HepG2 (cell line): Measurements from ENCODE around the gene ZNF230. TPM values are rescaled to one million over a fixed set of nuclear protein-coding genes. Genes with fewer than 3 reads are reported as not detected.

Experiments
- ATAC-seq: fragments of 200-7000 bp; cut with Tn5 transposase; 3 replicates; pipeline ENCODE4 v1.9.1; 2020; ENCODE audit warnings: mild to moderate bottlenecking, moderate library complexity
- BruUV-seq: library from RNA; stranded (reverse); fragments of 400-500 nt; replicated peaks from 2 replicates; lab custom pipeline; 2021; lab: Mats Ljungman, UMichigan
- CTCF ChIA-PET: fragments of 300-600 bp; formaldehyde crosslinking; extraction: SDS; loops from one replicate; lab custom pipeline; 2021; ENCODE audit warnings: low total read pairs, inconsistent platforms, low intra/inter-chr PET ratio; lab: Yijun Ruan, JAX
- POLR2A ChIA-PET: fragments of 350-600 bp; sonication (Branson Sonifier 250); formaldehyde crosslinking; loops from one replicate; lab custom pipeline; 2020; ENCODE audit warnings: antibody characterized with exemption, inconsistent platforms; lab: Yijun Ruan, JAX
- DNase-seq: peaks from one replicate; pipeline ENCODE4 v3.0.0-alpha.2; 2015; ENCODE audit warnings: low spot score
- FAIRE-seq: peaks from 3 replicates; lab custom pipeline; 2011; peaks lifted over from hg19 to GRCh38; lab: Jason Lieb, UNC
- H2AFZ ChIP-seq: one replicate; pipeline ENCODE4 v1.6.1; 2011; ENCODE audit warnings: low read length, inconsistent platforms
- H3K27ac ChIP-seq: fragments of 300-600 bp; 3 replicates; pipeline ENCODE4 v1.8.0; 2011; ENCODE audit warnings: mixed run types, mild to moderate bottlenecking, mixed read lengths, low read length, inconsistent platforms; ENCODE audit not compliant: insufficient read depth; ENCODE audit errors: extremely low read length
- H3K27me3 ChIP-seq, 2 experiments: fragments of 200-600 bp in 1 of 2; 2 replicates in 1 of 2; 3 replicates in 1 of 2; pipeline versions ENCODE4 v1.6.0 to v1.8.0; 2011; ENCODE audit warnings: low read length in 2 of 2, mild to moderate bottlenecking in 2 of 2, moderate library complexity in 2 of 2, inconsistent platforms in 1 of 2; ENCODE audit not compliant: insufficient read depth in 2 of 2, control insufficient read depth in 1 of 2
- H3K36me3 ChIP-seq, 2 experiments: fragments of 200-600 bp in 1 of 2; replicated peaks in 1 of 2; 2 replicates in 1 of 2; 3 replicates in 1 of 2; pipeline versions ENCODE4 v1.5.1 to v1.8.0; 2011; ENCODE audit warnings: low read length in 2 of 2, inconsistent platforms in 1 of 2; ENCODE audit not compliant: insufficient read depth in 2 of 2, control insufficient read depth in 1 of 2
- H3K4me1 ChIP-seq: 2 replicates; pipeline ENCODE4 v1.5.1; 2012; ENCODE audit warnings: low read length, inconsistent platforms; ENCODE audit not compliant: insufficient read depth
- H3K4me2 ChIP-seq: 2 replicates; pipeline ENCODE4 v1.6.0; 2011; ENCODE audit warnings: low read depth, low read length, inconsistent platforms
- H3K4me3 ChIP-seq, 3 experiments: fragments of 200-600 bp in 1 of 3; sonication (generic), shearing (Covaris generic) in 1 of 3; replicated peaks in 1 of 3; 2 replicates each; pipeline ENCODE4 v1.5.1; 2011 to 2016; ENCODE audit warnings: low read length in 3 of 3, inconsistent platforms in 2 of 3, low read depth in 2 of 3, mild to moderate bottlenecking in 2 of 3, control low read depth in 1 of 3, mixed read lengths in 1 of 3; ENCODE audit not compliant: insufficient read depth in 1 of 3
- H3K79me2 ChIP-seq: one replicate; pipeline ENCODE4 v1.6.1; 2011; ENCODE audit warnings: low read length, inconsistent platforms; ENCODE audit not compliant: insufficient read depth
- H3K9ac ChIP-seq: 2 replicates; pipeline ENCODE4 v1.6.0; 2011; ENCODE audit warnings: mild to moderate bottlenecking, low read depth, low read length, inconsistent platforms; ENCODE audit not compliant: insufficient read depth
- H3K9me3 ChIP-seq: 2 replicates; pipeline ENCODE4 v1.5.1; 2012; ENCODE audit warnings: mild to moderate bottlenecking, low read length
- H4K20me1 ChIP-seq: 2 replicates; pipeline ENCODE4 v1.6.0; 2011; ENCODE audit warnings: inconsistent platforms, mild to moderate bottlenecking, low read length, moderate library complexity; ENCODE audit not compliant: insufficient read depth
- CREM ChIP-seq, 2 experiments: sonication (generic) in 1 of 2; formaldehyde crosslinking in 1 of 2; IDR thresholded peaks; 2 replicates each; pipeline versions ENCODE4 v1.4.0 to v1.6.1; 2016 to 2020; ENCODE audit warnings: antibody characterized with exemption in 1 of 2, mild to moderate bottlenecking in 1 of 2, missing genetic modification reagents in 1 of 2
- ELF3 ChIP-seq: IDR thresholded peaks from 2 replicates; pipeline ENCODE4 v1.6.1; 2016; ENCODE audit warnings: missing genetic modification reagents, missing compliant biosample characterization
- HDAC2 ChIP-seq: sonication (generic); formaldehyde crosslinking; IDR thresholded peaks from 2 replicates; pipeline ENCODE4 v1.4.0; 2020; ENCODE audit warnings: missing genetic modification reagents
- NFE2L2 ChIP-seq: fragments of 150-350 bp; IDR thresholded peaks from 2 replicates; pipeline ENCODE4 v1.6.1; 2014; ENCODE audit warnings: low read length
- PHF21A ChIP-seq: sonication (generic); formaldehyde crosslinking; IDR thresholded peaks from 2 replicates; pipeline ENCODE4 v1.5.0; 2020; ENCODE audit warnings: mild to moderate bottlenecking, missing genetic modification reagents
- POLR2A ChIP-seq, 2 experiments: IDR thresholded peaks; 2 replicates each; pipeline ENCODE4 v1.6.1; 2011; ENCODE audit warnings: low read depth in 2 of 2, low read length in 2 of 2, mild to moderate bottlenecking in 1 of 2, moderate library complexity in 1 of 2; ENCODE audit not compliant: insufficient read depth in 1 of 2
- POLR2G ChIP-seq: fragments of 200-400 bp; formaldehyde crosslinking; IDR thresholded peaks from 2 replicates; pipeline ENCODE4 v1.6.1; 2018; ENCODE audit warnings: mild to moderate bottlenecking, low read depth, low read length, moderate library complexity
- SOX6 ChIP-seq, 2 experiments: fragments of 450-650 bp in 1 of 2; sonication (generic) in 1 of 2; formaldehyde crosslinking in 1 of 2; IDR thresholded peaks; 2 replicates each; pipeline versions ENCODE4 v1.4.0 to v1.6.1; 2017 to 2020; ENCODE audit warnings: antibody characterized with exemption in 1 of 2, mild to moderate bottlenecking in 1 of 2, missing genetic modification reagents in 1 of 2
- TARDBP ChIP-seq: sonication (generic); formaldehyde crosslinking; IDR thresholded peaks from 2 replicates; pipeline ENCODE4 v1.8.0; 2022; ENCODE audit warnings: mild to moderate bottlenecking, missing genetic modification reagents
- TCF7L2 ChIP-seq: IDR thresholded peaks from 2 replicates; pipeline ENCODE4 v1.6.1; 2011; ENCODE audit warnings: mild to moderate bottlenecking, low read depth, low read length, moderate library complexity
- ZFY ChIP-seq: sonication (generic); formaldehyde crosslinking; IDR thresholded peaks from 2 replicates; pipeline ENCODE4 v1.4.0; 2020; ENCODE audit warnings: missing genetic modification reagents
- ZMYM4 ChIP-seq: sonication (generic); formaldehyde crosslinking; IDR thresholded peaks from 2 replicates; pipeline ENCODE4 v1.8.1; 2023; ENCODE audit warnings: mild to moderate bottlenecking, missing genetic modification reagents
- ZNF777 ChIP-seq: sonication (generic); formaldehyde crosslinking; IDR thresholded peaks from 2 replicates; pipeline ENCODE4 v1.4.0; 2020; ENCODE audit warnings: missing genetic modification reagents
- ZNF781 ChIP-seq: sonication (generic); formaldehyde crosslinking; IDR thresholded peaks from 2 replicates; pipeline ENCODE4 v1.5.1; 2020; ENCODE audit warnings: borderline replicate concordance, mild to moderate bottlenecking, missing genetic modification reagents; ENCODE audit errors: not compliant biosample characterization
- WGBS: methylation state at CpG from one replicate; pipeline ENCODE4 v1.1.6; 2017; ENCODE audit warnings: low lambda C conversion rate; 5-methylcytosine and 5-hydroxymethylcytosine counted together
- in situ Hi-C: cut with HindIII; loops from 2 replicates; pipeline ENCODE4 v1.10.0; 2017; ENCODE audit warnings: low pct_unique_long_range_greater_than_20kb; ENCODE audit not compliant: extremely low pct_ligation_motif_present
- intact Hi-C: fragments of 100-400 bp; cut with micrococcal nuclease; formaldehyde crosslinking; loops from one replicate; pipeline ENCODE4 v1.10.0; 2022; ENCODE audit not compliant: unreplicated experiment
- polyA plus RNA-seq, 8 experiments: library from polyadenylated mRNA; depleted of rRNA in 3 of 8; stranded (reverse) in 7 of 8; unstranded in 1 of 8; fragments of >200 nt; fragmentation: Illumina TruSeq in 4 of 8; extraction: Trizol in 4 of 8; gene quantifications; 2 replicates each; pipeline versions ENCODE4 v1.2.1 to v1.2.3, GENCODE V29; 2011 to 2016; ENCODE audit warnings: low read depth in 4 of 8, missing spikeins in 1 of 8, mixed read lengths in 1 of 8; ENCODE audit not compliant: insufficient read depth in 1 of 8
- total RNA-seq, 5 experiments: library from RNA; depleted of rRNA; stranded (reverse); fragments of >200 nt; fragmentation: Illumina TruSeq; extraction: Trizol; gene quantifications; 2 replicates each; pipeline ENCODE4 v1.2.3, GENCODE V29; 2016; ENCODE audit warnings: low read depth in 1 of 5
- TF ChIP-seq, protein P1 (sequence below): sonication (generic); formaldehyde crosslinking; IDR thresholded peaks from 2 replicates; pipeline ENCODE4 v1.4.0; 2020; ENCODE audit warnings: missing genetic modification reagents
- TF ChIP-seq, protein P2 (sequence below): IDR thresholded peaks from 2 replicates; pipeline ENCODE4 v1.6.1; 2016; ENCODE audit warnings: missing biosample characterization, missing genetic modification reagents, low read depth
- TF ChIP-seq, protein P3 (sequence below): sonication (generic); IDR thresholded peaks from 2 replicates; pipeline ENCODE4 v1.6.1; 2016; ENCODE audit warnings: low read depth, borderline replicate concordance
- TF ChIP-seq, protein P4 (sequence below): sonication (generic); formaldehyde crosslinking; IDR thresholded peaks from 2 replicates; pipeline ENCODE4 v1.4.0; 2020; ENCODE audit warnings: mild to moderate bottlenecking, missing genetic modification reagents

The ZNF230 gene
- total and polyA plus RNA-seq, 2 of the 13 experiments (the other 11 are each of a cell fraction or from before 2014, with no cell fraction given): 2.4 to 5.5 TPM

DNA sequence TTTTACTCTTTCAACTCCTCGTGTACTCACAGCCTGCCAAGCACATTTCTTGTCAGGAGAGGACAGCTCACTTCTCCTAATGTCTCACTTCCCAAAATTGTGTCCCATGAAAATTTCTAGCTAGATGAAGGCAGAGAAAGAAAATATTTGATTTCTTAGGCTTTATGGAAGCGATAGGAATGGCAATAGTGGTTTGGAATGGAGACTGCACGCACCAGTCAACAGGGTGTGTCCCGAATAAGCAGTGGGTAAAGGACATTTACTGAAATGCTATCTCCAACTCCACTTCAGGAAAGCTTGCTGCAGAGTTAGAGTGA lies 22.1 kb downstream of the ZNF230 start (continued):
- TF ChIP-seq, protein P1, sequence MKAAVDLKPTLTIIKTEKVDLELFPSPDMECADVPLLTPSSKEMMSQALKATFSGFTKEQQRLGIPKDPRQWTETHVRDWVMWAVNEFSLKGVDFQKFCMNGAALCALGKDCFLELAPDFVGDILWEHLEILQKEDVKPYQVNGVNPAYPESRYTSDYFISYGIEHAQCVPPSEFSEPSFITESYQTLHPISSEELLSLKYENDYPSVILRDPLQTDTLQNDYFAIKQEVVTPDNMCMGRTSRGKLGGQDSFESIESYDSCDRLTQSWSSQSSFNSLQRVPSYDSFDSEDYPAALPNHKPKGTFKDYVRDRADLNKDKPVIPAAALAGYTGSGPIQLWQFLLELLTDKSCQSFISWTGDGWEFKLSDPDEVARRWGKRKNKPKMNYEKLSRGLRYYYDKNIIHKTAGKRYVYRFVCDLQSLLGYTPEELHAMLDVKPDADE (CRISPR knock-in tag): no peak
- 0 out of 2 replicates have a peak, but pooled peaks have one; percentile 11 for TF ChIP-seq ELF3 (CRISPR knock-in tag)
- TF ChIP-seq PHF21A (CRISPR knock-in tag): no peak
- TF ChIP-seq, protein P2, sequence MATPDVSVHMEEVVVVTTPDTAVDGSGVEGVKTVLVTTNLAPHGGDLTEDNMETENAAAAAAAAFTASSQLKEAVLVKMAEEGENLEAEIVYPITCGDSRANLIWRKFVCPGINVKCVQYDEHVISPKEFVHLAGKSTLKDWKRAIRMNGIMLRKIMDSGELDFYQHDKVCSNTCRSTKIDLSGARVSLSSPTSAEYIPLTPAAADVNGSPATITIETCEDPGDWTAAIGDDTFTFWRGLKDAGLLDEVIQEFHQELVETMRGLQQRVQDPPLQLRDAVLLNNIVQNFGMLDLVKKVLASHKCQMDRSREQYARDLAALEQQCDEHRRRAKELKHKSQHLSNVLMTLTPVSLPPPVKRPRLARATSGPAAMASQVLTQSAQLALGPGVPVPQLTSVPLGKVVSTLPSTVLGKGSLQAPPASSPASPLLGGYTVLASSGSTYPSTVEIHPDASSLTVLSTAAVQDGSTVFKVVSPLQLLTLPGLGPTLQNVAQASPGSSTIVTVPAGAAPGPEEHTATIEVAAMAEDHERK (CRISPR knock-in tag): no peak
- TF ChIP-seq ZMYM4 (CRISPR knock-in tag): peak; percentile 34; the same call in 1 of the 2 replicates

DNA sequence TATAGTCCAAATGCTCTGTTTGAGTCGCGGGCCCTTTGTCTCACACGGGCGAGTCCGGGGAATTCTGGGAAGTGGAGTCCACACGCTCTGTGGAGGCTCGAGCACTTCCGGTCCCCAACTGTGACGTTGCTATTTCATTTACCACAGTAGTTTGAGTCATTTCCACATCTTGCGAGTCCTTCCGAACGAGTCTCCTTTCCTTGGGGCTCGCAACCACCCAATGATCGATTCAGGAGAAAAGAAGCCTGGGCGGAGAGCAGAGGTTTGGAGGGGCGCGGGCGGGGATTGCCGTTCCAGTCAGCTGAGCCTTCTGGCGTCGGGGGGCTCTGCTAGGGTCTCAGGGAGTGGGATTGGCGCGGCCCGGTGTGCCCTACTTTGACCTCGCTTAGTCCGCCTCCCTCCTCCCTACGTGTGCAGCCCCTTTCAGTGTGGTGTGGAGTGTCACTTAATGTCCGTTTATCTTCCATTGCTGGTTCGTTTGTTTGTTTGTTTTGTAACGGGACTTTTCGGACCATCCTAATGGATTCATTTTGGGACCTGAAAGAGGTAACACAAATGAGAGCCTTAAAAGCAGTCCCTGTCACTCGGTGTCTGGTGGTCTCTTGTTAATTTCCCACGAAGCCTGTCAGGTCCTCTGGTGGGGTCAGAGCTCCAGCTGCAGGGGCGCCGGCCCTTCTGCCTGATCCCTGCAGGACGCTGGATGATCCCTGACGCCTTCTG lies 22.6 kb downstream of the ZNF230 start, which contains the start of gene ZNF222:
ZNF222 (plus strand) TSS at position 163 of the 720 bp plus-strand sequence; CDS start at position 221, 58 bp downstream.
- ATAC-seq (peak; percentile 100), DNase-seq (peak; percentile 76), FAIRE-seq (peak; percentile 83)
- TSS peak; percentile 82 for BruUV-seq
- ChIA-PET POLR2A (interaction anchor here (0.8 to 1.6 kb wide), 3 partner anchors 21 to 90 kb away, joined by 3 to 6 read pairs (median 5); partner anchors contain the start of genes ZNF223 and ZNF45), CTCF (no interaction called here)
- Histone ChIP-seq H3K4me3 (peak within 1 kb of the TSS; percentile 88 to 97 (median 91)), H3K36me3 (peaks cover 3 to 16% of the 10 kb centered on the region in 2 experiments; a peak in 3 of 5 replicates), H3K27ac (peak within 1 kb of the TSS; percentile 42), H3K4me1 (peaks cover 16% of the 10 kb centered on the region; the same call in 1 of the 2 replicates), H2AFZ (peak within 1 kb of the TSS; percentile 98), H3K9me3 (no peaks in the 10 kb centered on the region), H3K27me3 (no peaks in the 10 kb centered on the region; a peak in 1 of 5 replicates), H3K9ac (peak within 1 kb of the TSS; percentile 75), H3K79me2 (peaks cover 4% of the 10 kb centered on the region), H3K4me2 (peak within 1 kb of the TSS; percentile 85), H4K20me1 (no peaks in the 10 kb centered on the region)
- WGBS: 1% methylated on average over 31 of the region's 37 CpGs
- in situ Hi-C loops: no loop called here
- intact Hi-C loops: loop anchor here (2.0 kb wide), 1 partner anchor 75 kb away; the partner anchor contains the start of gene ZNF221
- TF ChIP-seq, protein P3, sequence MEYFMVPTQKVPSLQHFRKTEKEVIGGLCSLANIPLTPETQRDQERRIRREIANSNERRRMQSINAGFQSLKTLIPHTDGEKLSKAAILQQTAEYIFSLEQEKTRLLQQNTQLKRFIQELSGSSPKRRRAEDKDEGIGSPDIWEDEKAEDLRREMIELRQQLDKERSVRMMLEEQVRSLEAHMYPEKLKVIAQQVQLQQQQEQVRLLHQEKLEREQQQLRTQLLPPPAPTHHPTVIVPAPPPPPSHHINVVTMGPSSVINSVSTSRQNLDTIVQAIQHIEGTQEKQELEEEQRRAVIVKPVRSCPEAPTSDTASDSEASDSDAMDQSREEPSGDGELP: peak; percentile 21; the same call in 1 of the 2 replicates
- TF ChIP-seq POLR2G (peak; percentile 67), NFE2L2 (peak; percentile 4; the same call in 1 of the 2 replicates), ZNF781 (peak; percentile 53), SOX6 (IDR thresholded peaks at IDR 0.05) (no peak), SOX6 (CRISPR knock-in tag; IDR thresholded peaks at IDR 0.05) (0 out of 2 replicates have a peak, but pooled peaks have one; percentile 48), ZFY (CRISPR knock-in tag) (peak; percentile 77), CREM (IDR thresholded peaks at IDR 0.05) (peak; percentile 97), CREM (CRISPR knock-in tag; IDR thresholded peaks at IDR 0.05) (no peak; the same call in 1 of the 2 replicates), HDAC2 (CRISPR knock-in tag) (no peak), POLR2A (IDR thresholded peaks at IDR 0.05; ENCODE audit: insufficient read depth in 1 of 2, low read depth in 2 of 2, low read length in 2 of 2) (peak in 1 of 2 experiments; percentile 63; a peak in 2 of 4 replicates), ZNF777 (CRISPR knock-in tag) (peak; percentile 78; the same call in 1 of the 2 replicates), TARDBP (0 out of 2 replicates have a peak, but pooled peaks have one; percentile 18), TCF7L2 (no peak)
- TF ChIP-seq, protein P4, sequence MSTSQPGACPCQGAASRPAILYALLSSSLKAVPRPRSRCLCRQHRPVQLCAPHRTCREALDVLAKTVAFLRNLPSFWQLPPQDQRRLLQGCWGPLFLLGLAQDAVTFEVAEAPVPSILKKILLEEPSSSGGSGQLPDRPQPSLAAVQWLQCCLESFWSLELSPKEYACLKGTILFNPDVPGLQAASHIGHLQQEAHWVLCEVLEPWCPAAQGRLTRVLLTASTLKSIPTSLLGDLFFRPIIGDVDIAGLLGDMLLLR (CRISPR knock-in tag): 0 out of 2 replicates have a peak, but pooled peaks have one; percentile 34
